H1 (cell line): ENCODE measurements around the gene ADK. TPM values are rescaled to one million over a fixed set of nuclear protein-coding genes. Genes with fewer than 3 reads are reported as not detected.

Experiments
- CTCF ChIA-PET: fragments of 300-600 bp; sonication (Branson Sonifier 250); formaldehyde crosslinking; loops from one replicate; lab custom pipeline; 2021; ENCODE audit not compliant: partially characterized antibody; lab: Charles Lee
- POLR2A ChIA-PET: fragments of 300-600 bp; sonication (Branson Sonifier 250); formaldehyde crosslinking; loops from one replicate; lab custom pipeline; 2021; ENCODE audit warnings: inconsistent platforms; ENCODE audit not compliant: partially characterized antibody; lab: Charles Lee
- DNase-seq, 2 experiments: peaks; one replicate each; pipeline versions ENCODE4 v3.0.0 to v3.0.0-alpha.2; 2010 to 2022; ENCODE audit warnings: low spot score in 2 of 2, low read depth in 1 of 2, mixed read lengths in 1 of 2
- FAIRE-seq: peaks from 2 replicates; lab custom pipeline; 2011; peaks lifted over from hg19 to GRCh38; lab: Jason Lieb, UNC
- H2AFZ ChIP-seq: 2 replicates; pipeline ENCODE4 v1.8.1; 2012; ENCODE audit warnings: low read length, inconsistent platforms
- H2AK5ac ChIP-seq: 2 replicates; pipeline ENCODE4 v1.6.1; 2013; ENCODE audit warnings: low read depth, low read length
- H2BK120ac ChIP-seq: replicated peaks from 2 replicates; pipeline ENCODE3; 2013; ENCODE audit warnings: low read depth, low read length, inconsistent platforms
- H2BK12ac ChIP-seq: 2 replicates; pipeline ENCODE4 v1.6.1; 2013; ENCODE audit warnings: low read depth, low read length
- H2BK15ac ChIP-seq: 2 replicates; pipeline ENCODE4 v1.6.1; 2013; ENCODE audit warnings: low read length
- H2BK20ac ChIP-seq: 2 replicates; pipeline ENCODE4 v1.6.1; 2013; ENCODE audit warnings: low read length
- H2BK5ac ChIP-seq: 2 replicates; pipeline ENCODE4 v1.6.1; 2013; ENCODE audit warnings: low read depth, low read length
- H3K14ac ChIP-seq: 2 replicates; pipeline ENCODE4 v1.6.1; 2013; ENCODE audit warnings: inconsistent platforms; ENCODE audit not compliant: insufficient read length
- H3K18ac ChIP-seq: 2 replicates; pipeline ENCODE4 v1.6.1; 2013; ENCODE audit warnings: low read length; ENCODE audit errors: extremely low read depth
- H3K23ac ChIP-seq: 2 replicates; pipeline ENCODE4 v1.6.1; 2013; ENCODE audit warnings: inconsistent platforms; ENCODE audit not compliant: insufficient read length
- H3K23me2 ChIP-seq: 2 replicates; pipeline ENCODE4 v1.6.1; 2013; ENCODE audit warnings: low read depth, low read length
- H3K27ac ChIP-seq: 2 replicates; pipeline ENCODE4 v1.6.1; 2011; ENCODE audit warnings: low read depth, low read length, inconsistent platforms
- H3K27me3 ChIP-seq, 4 experiments: replicated peaks in 1 of 4; 1 replicate in 1 of 4; 2 replicates in 3 of 4; pipeline versions ENCODE4 v1.6.1 to v1.8.1; 2011 to 2013; ENCODE audit warnings: low read length in 3 of 4, mild to moderate bottlenecking in 3 of 4, inconsistent platforms in 2 of 4, mixed read lengths in 2 of 4, moderate library complexity in 1 of 4; ENCODE audit not compliant: control insufficient read depth in 3 of 4, insufficient read depth in 3 of 4; ENCODE audit errors: extremely low read depth in 1 of 4
- H3K36me3 ChIP-seq, 4 experiments: 2 replicates each; pipeline versions ENCODE4 v1.6.1 to v1.8.1; 2011 to 2013; ENCODE audit warnings: mild to moderate bottlenecking in 4 of 4, low read length in 3 of 4, moderate library complexity in 2 of 4, control low read depth in 1 of 4, inconsistent platforms in 1 of 4; ENCODE audit not compliant: insufficient read depth in 4 of 4, control insufficient read depth in 2 of 4
- H3K4ac ChIP-seq: replicated peaks from 2 replicates; pipeline ENCODE3; 2013; ENCODE audit warnings: low read length, low read depth, mixed read lengths, inconsistent platforms; ENCODE audit not compliant: insufficient read length
- H3K4me1 ChIP-seq, 4 experiments: replicated peaks in 1 of 4; 1 replicate in 1 of 4; 2 replicates in 3 of 4; pipeline versions ENCODE4 v1.6.1 to v1.8.1; 2011 to 2013; ENCODE audit warnings: low read length in 3 of 4, inconsistent platforms in 2 of 4, mixed read lengths in 1 of 4; ENCODE audit not compliant: insufficient read depth in 4 of 4, control insufficient read depth in 3 of 4
- H3K4me2 ChIP-seq, 2 experiments: 2 replicates each; pipeline versions ENCODE4 v1.6.1 to v1.8.1; 2011 to 2013; ENCODE audit warnings: low read depth in 2 of 2, low read length in 2 of 2, control low read depth in 1 of 2, inconsistent platforms in 1 of 2, mild to moderate bottlenecking in 1 of 2; ENCODE audit not compliant: insufficient read depth in 1 of 2
- H3K4me3 ChIP-seq, 4 experiments: fragments of 200-600, 300-600 bp in 1 of 4; sonication (generic), shearing (Covaris generic), sonication (Bioruptor Twin) in 1 of 4; 2 replicates each; pipeline versions ENCODE4 v1.5.1 to v1.8.1; 2011 to 2016; ENCODE audit warnings: low read length in 4 of 4, low read depth in 3 of 4, control low read depth in 2 of 4, inconsistent platforms in 2 of 4, mild to moderate bottlenecking in 2 of 4, mixed read lengths in 1 of 4, moderate library complexity in 1 of 4; ENCODE audit not compliant: insufficient read depth in 2 of 4; ENCODE audit errors: extremely low read depth in 1 of 4
- H3K56ac ChIP-seq: replicated peaks from 2 replicates; pipeline ENCODE3; 2013; ENCODE audit warnings: low read depth, mild to moderate bottlenecking, mixed read lengths, low read length, inconsistent platforms; ENCODE audit not compliant: insufficient read length
- H3K79me1 ChIP-seq: 2 replicates; pipeline ENCODE4 v1.6.1; 2013; ENCODE audit warnings: low read depth, low read length, control low read depth
- H3K79me2 ChIP-seq, 2 experiments: 2 replicates each; pipeline versions ENCODE4 v1.6.1 to v1.8.1; 2012 to 2013; ENCODE audit warnings: low read length in 2 of 2, mild to moderate bottlenecking in 2 of 2, inconsistent platforms in 1 of 2; ENCODE audit not compliant: insufficient read depth in 2 of 2, control insufficient read depth in 1 of 2
- H3K9ac ChIP-seq, 4 experiments: replicated peaks in 1 of 4; 1 replicate in 1 of 4; 2 replicates in 3 of 4; pipeline versions ENCODE4 v1.6.1 to v1.8.1; 2011 to 2013; ENCODE audit warnings: low read depth in 3 of 4, low read length in 3 of 4, control low read depth in 2 of 4, mild to moderate bottlenecking in 2 of 4, moderate library complexity in 2 of 4, inconsistent platforms in 1 of 4; ENCODE audit errors: extremely low read depth in 1 of 4
- H3K9me3 ChIP-seq, 2 experiments: 2 replicates each; pipeline versions ENCODE4 v1.6.1 to v1.8.1; 2012 to 2013; ENCODE audit warnings: mild to moderate bottlenecking in 2 of 2, moderate library complexity in 2 of 2, control low read depth in 1 of 2, inconsistent platforms in 1 of 2, low read depth in 1 of 2, low read length in 1 of 2, mixed read lengths in 1 of 2; ENCODE audit not compliant: insufficient read depth in 2 of 2
- H4K20me1 ChIP-seq, 2 experiments: replicated peaks in 1 of 2; 2 replicates each; pipeline versions ENCODE3 to v1.8.1; 2011 to 2013; ENCODE audit warnings: inconsistent platforms in 2 of 2, low read length in 2 of 2, mild to moderate bottlenecking in 1 of 2; ENCODE audit not compliant: insufficient read depth in 2 of 2, control insufficient read depth in 1 of 2
- H4K5ac ChIP-seq: 2 replicates; pipeline ENCODE4 v1.6.1; 2013; ENCODE audit warnings: low read length, low read depth, mixed read lengths, inconsistent platforms; ENCODE audit not compliant: insufficient read length
- H4K8ac ChIP-seq: 2 replicates; pipeline ENCODE4 v1.8.0; 2013; ENCODE audit warnings: mild to moderate bottlenecking, moderate library complexity, low read length, inconsistent platforms; ENCODE audit not compliant: insufficient read depth; ENCODE audit errors: extremely low read depth
- H4K91ac ChIP-seq: replicated peaks from 2 replicates; pipeline ENCODE3; 2013; ENCODE audit warnings: low read length, mixed read lengths, inconsistent platforms; ENCODE audit not compliant: insufficient read length
- WGBS, 2 experiments: shearing (Covaris generic) in 1 of 2; methylation state at CpG; one replicate each; pipeline versions ENCODE4 v1.1.6 to v1.1.7; 2013 to 2015; ENCODE audit warnings: low lambda C conversion rate in 2 of 2, mixed read lengths in 2 of 2, inconsistent platforms in 1 of 2, low coverage in 1 of 2, missing lambda C conversion rate in 1 of 2; ENCODE audit not compliant: insufficient replicate concordance in 2 of 2, insufficient coverage in 1 of 2, insufficient read length in 1 of 2; ENCODE audit errors: extremely low coverage in 1 of 2, missing lambda C conversion rate in 1 of 2; 5-methylcytosine and 5-hydroxymethylcytosine counted together
- polyA plus RNA-seq, 7 experiments: library from polyadenylated mRNA; depleted of rRNA in 3 of 7; stranded (reverse) in 5 of 7; unstranded in 2 of 7; fragments of >200 nt in 5 of 7; fragments of 200-250 nt in 2 of 7; gene quantifications; 1 replicate in 5 of 7; 2 replicates in 1 of 7; 4 replicates in 1 of 7; pipeline versions ENCODE4 v1.2.1 to v1.2.3, GENCODE V29; 2011 to 2013; ENCODE audit warnings: missing spikeins in 2 of 7, mixed read lengths in 2 of 7
- total RNA-seq: library from RNA; stranded (reverse); fragmentation: NEBNext Ultra II Directional; extraction: Animal tissue kit (Norgen Biotek cat#: 25700); gene quantifications from 2 replicates; pipeline ENCODE4 v1.2.1, GENCODE V29; 2021

ADK gene
- total and polyA plus RNA-seq, 2 of the 8 experiments (the other 6 are each of a cell fraction or from before 2014, with no cell fraction given) = 12.3 to 42.4 TPM

- Histone ChIP-seq H3K4me2 (no peak overlapping the region), H2BK12ac (no peak overlapping the region), H3K79me1 (no peaks in the 10 kb centered on the region), H3K4me1 (peaks cover 0 to 2% (median 0%) of the 10 kb centered on the region in 4 experiments; a peak in 3 of 7 replicates), H3K14ac (no peak overlapping the region), H4K91ac (no peak overlapping the region), H3K4ac (no peak overlapping the region), H4K5ac (no peak overlapping the region), H3K36me3 (no peaks in the 10 kb centered on the region), H3K56ac (no peak overlapping the region), H3K79me2 (no peaks in the 10 kb centered on the region), H3K4me3 (no peak overlapping the region), H2BK120ac (no peak overlapping the region), H2BK20ac (no peak overlapping the region), H3K9me3 (no peaks in the 10 kb centered on the region), H4K8ac (no peak overlapping the region), H3K23me2 (no peaks in the 10 kb centered on the region), H3K27me3 (no peaks in the 10 kb centered on the region), H3K9ac (no peak overlapping the region), H2AFZ (no peak overlapping the region), H2BK15ac (no peak overlapping the region), H2BK5ac (no peak overlapping the region), H3K23ac (no peak overlapping the region), H2AK5ac (no peak overlapping the region), H3K27ac (no peak overlapping the region), H4K20me1 (no peaks in the 10 kb centered on the region), H3K18ac (no peak overlapping the region)
- ChIA-PET POLR2A (no interaction called here), CTCF (no interaction called here)
- FAIRE-seq (no peak), DNase-seq (no peak)
- 93% methylated on average over 1 of the region's 1 CpG; no CpG with 5 or more reads in 1 of the 2 experiments for WGBS, 2 experiments
These were observed 392.3 kb downstream of the ADK start for GRCh38 chr10:74543276-74543675.
